GM18868 (cell line): Measurements from ENCODE around the gene TUBB1.

Experiments
- ATAC-seq: cut with Tn5 transposase; IDR thresholded peaks from one replicate; pipeline ENCODE4 v1.9.1; 2021; ENCODE audit warnings: mild to moderate bottlenecking, moderate library complexity; ENCODE audit not compliant: unreplicated experiment

The TUBB1 gene

GRCh38 chr20:58988565-58988882 is 30.7 kb upstream of the TUBB1 start:
- ATAC-seq, result no peak

- ATAC-seq, result no peak
These were observed 30.0 kb upstream of the TUBB1 start for GRCh38 chr20:58989196-58989595.

GRCh38 chr20:58990651-58991445 is 28.4 kb upstream of the TUBB1 start:
- no peak for ATAC-seq

GRCh38 chr20:58991715-58992114 is 27.5 kb upstream of the TUBB1 start:
- no peak for ATAC-seq

- no peak for ATAC-seq
These were observed 26.3 kb upstream of the TUBB1 start for GRCh38 chr20:58992911-58993310.

- no peak for ATAC-seq
These were observed 25.6 kb upstream of the TUBB1 start for GRCh38 chr20:58993332-58994248.

GRCh38 chr20:58994390-58995159 is 24.7 kb upstream of the TUBB1 start:
- no peak for ATAC-seq

GRCh38 chr20:58995461-58996225 is 23.6 kb upstream of the TUBB1 start:
- no peak for ATAC-seq

GRCh38 chr20:58996226-58996611 is 23.0 kb upstream of the TUBB1 start:
- ATAC-seq, result no peak

- no peak for ATAC-seq
These were observed 22.0 kb upstream of the TUBB1 start for GRCh38 chr20:58997141-58997770.

GRCh38 chr20:58998656-58999055 is 20.6 kb upstream of the TUBB1 start:
- no peak for ATAC-seq

GRCh38 chr20:59000326-59000725 is 18.9 kb upstream of the TUBB1 start:
- no peak for ATAC-seq

- no peak for ATAC-seq
These were observed 18.2 kb upstream of the TUBB1 start for GRCh38 chr20:59001068-59001448.

- ATAC-seq, result no peak
These were observed 17.6 kb upstream of the TUBB1 start for GRCh38 chr20:59001449-59002171.

- no peak for ATAC-seq
These were observed 16.8 kb upstream of the TUBB1 start for GRCh38 chr20:59002388-59002787.

- no peak for ATAC-seq
These were observed 16.3 kb upstream of the TUBB1 start for GRCh38 chr20:59002874-59003399.

- ATAC-seq, result no peak
These were observed 15.3 kb upstream of the TUBB1 start for GRCh38 chr20:59003836-59004492.

GRCh38 chr20:59004493-59004762 is 14.8 kb upstream of the TUBB1 start:
- ATAC-seq, result peak; percentile 1
